Measurements from ENCODE around the gene SH2B3.
"Not testable (repeated sequence)": the region's sequence is repeated elsewhere in the genome, so short reads cannot be mapped to it uniquely, and the experiment has no call there.

SH2B3 gene

GRCh38 chr12:111389635-111390034 is 16.1 kb upstream of the SH2B3 start:
- no peak for DNase-seq
- Histone ChIP-seq H3K27ac (no peak overlapping the region), H3K4me1 (no peaks in the 10 kb centered on the region), H3K4me3 (no peak overlapping the region), H3K9me3 (no peaks in the 10 kb centered on the region), H3K36me3 (no peaks in the 10 kb centered on the region), H3K27me3 (peaks cover 0 to 4% of the 10 kb centered on the region in 2 donors)
- TF ChIP-seq CTCF (IDR thresholded peaks at IDR 0.05): no peak
- intact Hi-C loops (cut with DNase I; ENCODE audit: low total_unique reads): loop anchor here (10.0 kb wide), 2 partner anchors 145 to 285 kb away; no protein-coding TSS in a partner anchor

- TF ChIP-seq CTCF (IDR thresholded peaks at IDR 0.05): no peak
- H3K27ac ChIP-seq: no peak overlapping the region
- H3K4me3 ChIP-seq: no peak overlapping the region
- H3K9me3 ChIP-seq: no peaks in the 10 kb centered on the region
- intact Hi-C loops (cut with DNase I; ENCODE audit: low total_unique reads): loop anchor here (10.0 kb wide), 1 partner anchor 284 kb away; no protein-coding TSS in a partner anchor
- H3K4me1 ChIP-seq: no peaks in the 10 kb centered on the region
- peaks cover 0 to 4% of the 10 kb centered on the region in 2 donors for H3K27me3 ChIP-seq
- no peak for DNase-seq
- H3K36me3 ChIP-seq: no peaks in the 10 kb centered on the region
Measured at GRCh38 chr12:111390910-111391309, 14.8 kb upstream of the SH2B3 start.

- DNase-seq: peak; percentile 59 to 81
- no peaks in the 10 kb centered on the region for H3K36me3 ChIP-seq
- intact Hi-C loops (cut with DNase I; ENCODE audit: low total_unique reads): loop anchor here (10.0 kb wide), 1 partner anchor 281 kb away; no protein-coding TSS in a partner anchor
- no peak overlapping the region for H3K27ac ChIP-seq
- H3K4me1 ChIP-seq: peaks cover 0 to 9% (median 6%) of the 10 kb centered on the region in 4 donors
- no peak overlapping the region for H3K4me3 ChIP-seq
- no peak for TF ChIP-seq CTCF (IDR thresholded peaks at IDR 0.05)
- H3K27me3 ChIP-seq: peaks cover 0 to 4% of the 10 kb centered on the region in 2 donors
- H3K9me3 ChIP-seq: no peaks in the 10 kb centered on the region
Measured at GRCh38 chr12:111393700-111394300, 11.9 kb upstream of the SH2B3 start.

GRCh38 chr12:111394480-111394879 is 11.2 kb upstream of the SH2B3 start:
- peaks cover 0 to 9% (median 6%) of the 10 kb centered on the region in 4 donors for H3K4me1 ChIP-seq
- no peak for DNase-seq
- peaks cover 0 to 4% of the 10 kb centered on the region in 2 donors for H3K27me3 ChIP-seq
- H3K36me3 ChIP-seq: no peaks in the 10 kb centered on the region
- no peak for TF ChIP-seq CTCF (IDR thresholded peaks at IDR 0.05)
- no peak overlapping the region for H3K27ac ChIP-seq
- intact Hi-C loops (cut with DNase I; ENCODE audit: low total_unique reads): loop anchor here (10.0 kb wide), 1 partner anchor 280 kb away; no protein-coding TSS in a partner anchor
- H3K9me3 ChIP-seq: no peaks in the 10 kb centered on the region
- H3K4me3 ChIP-seq: no peak overlapping the region

GRCh38 chr12:111395336-111396187 is 10.2 kb upstream of the SH2B3 start:
- H3K27me3 ChIP-seq: peaks cover 0 to 4% of the 10 kb centered on the region in 2 donors
- H3K36me3 ChIP-seq: no peaks in the 10 kb centered on the region
- no peak for TF ChIP-seq CTCF (IDR thresholded peaks at IDR 0.05)
- intact Hi-C loops (cut with DNase I; ENCODE audit: low total_unique reads): loop anchor here (2.0 to 10.0 kb wide), 2 partner anchors 59 to 279 kb away; no protein-coding TSS in a partner anchor
- H3K9me3 ChIP-seq: no peaks in the 10 kb centered on the region
- H3K4me3 ChIP-seq: no peak overlapping the region
- DNase-seq: no peak
- H3K27ac ChIP-seq: no peak overlapping the region
- H3K4me1 ChIP-seq: peaks cover 0 to 9% (median 6%) of the 10 kb centered on the region in 4 donors

- H3K36me3 ChIP-seq, H3K9me3 ChIP-seq, H3K4me3 ChIP-seq, H3K4me1 ChIP-seq, DNase-seq, H3K27ac ChIP-seq, H3K27me3 ChIP-seq: not testable (repeated sequence)
- intact Hi-C loops (cut with DNase I; ENCODE audit: low total_unique reads): loop anchor here (2.0 to 10.0 kb wide), 2 partner anchors 59 to 279 kb away; no protein-coding TSS in a partner anchor
Measured at GRCh38 chr12:111396271-111396670, 9.5 kb upstream of the SH2B3 start.
